SIG-M5 treated with dmso at 0.1 percent for 504 hours (cell line): ENCODE results near the gene SLC6A1.
A peak's percentile ranks its signal among the peaks of the same experiment; 100 is the strongest.

Experiments
- DNase-seq: peaks from one replicate; lab custom pipeline; 2025; ENCODE audit not compliant: unreplicated experiment; lab: John Stamatoyannopoulos, UW

The SLC6A1 gene

DNA sequence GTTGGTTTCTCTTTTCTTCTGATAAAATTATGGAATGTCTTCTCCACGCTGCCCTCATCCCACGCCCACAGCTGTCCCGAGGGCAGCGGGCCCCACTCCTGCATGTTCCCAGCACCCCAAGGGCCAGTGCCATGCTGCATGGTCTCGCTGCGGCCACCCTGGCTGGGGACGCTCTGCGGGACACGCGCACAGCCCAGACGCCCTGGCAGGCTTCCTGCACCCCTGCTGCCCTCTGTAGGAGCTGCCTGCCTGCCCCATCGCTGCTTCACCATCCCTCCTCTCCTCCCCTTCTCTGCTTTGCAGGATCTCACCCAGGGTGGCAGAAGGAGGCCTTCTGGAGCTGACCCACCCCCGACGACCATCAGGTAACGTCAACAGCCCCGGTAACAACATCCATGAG is 22.8 kb downstream of the SLC6A1 start:
- DNase-seq = no peak

DNA sequence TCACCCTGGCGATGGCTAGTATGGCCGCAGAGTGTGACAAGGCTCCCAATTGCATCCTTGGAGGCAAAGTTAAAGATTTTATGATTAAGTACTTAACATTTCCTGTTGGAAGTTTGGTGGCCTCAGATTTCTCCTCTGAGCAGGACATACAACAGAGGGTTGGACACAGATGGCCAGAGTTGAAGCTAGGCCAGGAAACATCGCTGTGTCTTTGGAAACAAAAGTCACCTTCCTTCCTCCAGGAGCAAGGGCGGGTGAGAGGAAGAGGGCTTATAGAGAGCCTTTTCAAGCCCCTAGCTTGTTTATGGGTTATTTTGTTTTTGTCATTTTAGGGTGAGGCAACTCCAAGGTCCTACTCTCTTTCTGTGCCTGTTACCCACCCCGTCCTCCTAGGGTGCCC is 24.2 kb downstream of the SLC6A1 start:
- DNase-seq = no peak

DNA sequence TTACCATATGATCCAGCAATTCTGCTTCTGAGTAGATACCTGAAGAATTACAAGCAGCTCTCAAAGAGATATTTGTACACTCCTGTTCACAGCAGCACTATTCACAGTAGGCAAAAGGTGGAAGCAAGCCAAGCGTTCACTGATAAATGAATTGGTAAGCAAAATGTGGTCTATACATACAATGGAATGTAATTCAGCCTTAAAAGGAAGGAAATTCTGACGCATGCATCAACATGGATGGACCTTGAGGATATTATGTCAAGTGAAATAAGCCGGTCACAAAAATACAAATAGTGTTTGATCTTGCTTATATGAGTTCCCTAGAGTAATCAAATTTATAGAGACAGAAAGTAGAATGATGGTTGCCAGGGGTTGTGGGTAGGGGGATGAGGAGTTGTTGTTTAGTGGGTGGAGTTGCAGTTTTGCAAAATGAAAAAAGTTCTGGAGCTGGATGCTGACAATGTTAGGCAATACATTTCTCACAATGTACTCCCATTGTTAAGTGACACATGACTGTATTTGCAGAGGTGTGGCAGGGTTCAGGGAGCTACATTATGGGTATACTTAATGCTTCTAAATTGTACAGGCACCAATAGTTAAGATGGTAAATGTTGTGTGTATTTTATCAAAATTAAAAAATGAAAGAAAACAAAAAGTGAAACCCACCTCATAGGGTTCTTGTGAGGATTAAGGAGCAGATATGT is 26.7 kb downstream of the SLC6A1 start:
- DNase-seq = no peak

DNA sequence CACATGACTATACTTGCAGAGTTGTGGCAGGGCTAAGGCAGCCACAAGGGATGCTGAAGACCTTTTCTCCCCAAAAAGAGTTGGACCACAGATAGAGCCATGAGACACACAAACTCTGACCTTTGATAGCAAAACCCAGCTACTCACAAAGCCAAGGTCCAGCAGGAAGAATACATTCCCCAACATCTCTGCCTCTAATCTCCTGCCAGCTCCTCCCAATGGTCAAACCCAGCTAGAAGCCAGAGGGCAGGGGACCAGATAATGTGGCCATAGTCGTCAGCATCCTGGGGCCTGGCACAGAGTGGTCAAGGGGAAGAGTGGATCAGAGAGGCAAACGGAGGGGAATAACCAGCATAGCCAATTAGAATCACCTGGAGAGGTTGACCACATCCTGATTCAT is 28.2 kb downstream of the SLC6A1 start:
- no peak for DNase-seq

DNA sequence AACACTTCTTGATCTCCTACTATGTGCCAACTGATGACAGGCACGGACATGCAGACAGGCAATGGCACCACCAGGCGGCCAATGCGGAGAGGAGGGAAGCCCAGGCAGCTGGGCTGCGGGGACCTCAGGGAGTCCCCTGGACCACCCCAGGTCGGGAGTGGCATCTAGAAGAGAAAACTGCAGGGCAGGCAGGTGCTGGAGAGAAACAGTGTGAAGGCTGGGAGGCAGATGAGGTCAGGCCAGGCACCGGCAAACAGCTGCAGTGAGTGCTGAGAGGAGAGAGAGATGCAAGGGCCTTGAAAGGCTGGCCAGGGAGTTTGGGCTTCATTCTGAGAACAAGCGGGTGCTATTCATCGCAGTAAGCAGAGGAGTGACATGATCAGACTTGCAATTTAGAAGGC is 29.1 kb downstream of the SLC6A1 start:
- no peak for DNase-seq

DNA sequence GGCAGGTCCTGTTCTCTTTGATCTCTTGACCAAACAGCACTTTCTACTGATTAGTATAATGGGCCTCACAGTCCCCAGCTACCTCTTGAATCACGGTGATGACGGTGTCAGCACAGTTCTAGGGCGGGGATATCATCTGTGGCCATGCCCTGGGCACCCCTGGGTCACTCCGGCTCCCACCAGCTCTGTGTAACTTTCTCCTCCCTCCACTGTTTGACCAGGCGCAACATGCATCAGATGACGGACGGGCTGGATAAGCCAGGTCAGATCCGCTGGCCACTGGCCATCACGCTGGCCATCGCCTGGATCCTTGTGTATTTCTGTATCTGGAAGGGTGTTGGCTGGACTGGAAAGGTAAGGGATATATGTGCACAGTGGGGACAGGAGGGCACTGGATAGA is 29.6 kb downstream of the SLC6A1 start:
- DNase-seq = no peak

DNA sequence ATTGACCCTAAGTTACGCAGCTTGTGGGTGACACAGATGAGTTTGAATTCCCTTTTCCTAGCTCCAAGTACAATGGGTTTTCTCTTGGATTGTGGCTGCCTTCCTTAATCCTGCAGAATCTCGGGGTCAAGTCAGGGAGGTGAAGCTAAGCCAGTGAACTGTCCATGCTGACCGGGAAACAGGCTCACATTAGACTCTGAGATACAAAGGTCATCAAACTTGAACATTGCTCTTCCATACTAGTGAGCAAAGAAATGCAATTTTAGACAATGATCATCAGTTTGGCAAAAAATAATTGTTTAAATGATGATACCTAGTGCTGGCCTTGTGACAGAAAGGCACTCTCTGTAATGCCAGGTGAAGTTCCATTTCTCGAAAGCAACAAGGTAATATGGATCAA is 31.6 kb downstream of the SLC6A1 start:
- no peak for DNase-seq

DNA sequence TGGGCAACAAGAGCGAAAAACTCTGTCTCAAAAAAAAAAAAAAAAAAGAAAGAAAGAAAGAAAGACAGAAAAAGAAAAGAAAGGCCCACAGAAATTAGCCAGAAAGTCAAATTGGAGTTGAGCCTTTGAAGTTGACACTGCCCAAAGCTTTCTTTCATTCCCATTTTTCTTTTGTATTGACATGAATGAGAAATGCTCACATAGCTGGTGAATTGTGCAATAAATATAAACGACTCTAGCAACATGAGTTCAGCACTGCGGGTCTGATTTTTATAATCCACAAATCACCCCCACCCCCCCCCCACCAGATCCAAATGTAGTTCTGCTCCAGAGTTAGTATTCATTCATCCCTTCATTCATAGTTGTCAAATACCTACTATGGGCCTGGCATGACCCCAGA is 37.4 kb downstream of the SLC6A1 start:
- DNase-seq = no peak

DNA sequence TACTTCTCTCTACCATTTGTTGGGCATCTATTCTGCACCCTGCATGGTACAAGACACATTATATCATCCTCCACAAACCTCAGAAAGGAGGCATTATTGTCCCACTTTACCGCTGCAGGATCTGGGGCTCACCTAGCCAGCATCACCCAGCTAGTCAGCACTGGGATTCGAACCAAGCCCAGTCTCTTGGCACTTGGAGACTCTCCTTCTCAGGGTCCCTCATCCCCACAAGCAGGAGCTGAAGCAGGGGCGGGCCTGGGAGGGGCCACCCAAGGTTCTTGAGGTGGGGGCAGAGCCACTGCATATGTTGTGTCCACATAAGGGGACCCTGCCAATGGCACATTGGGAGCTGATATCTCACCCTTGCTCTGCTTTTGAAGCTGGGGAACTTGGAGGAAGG is 41.3 kb downstream of the SLC6A1 start:
- DNase-seq = no peak

DNA sequence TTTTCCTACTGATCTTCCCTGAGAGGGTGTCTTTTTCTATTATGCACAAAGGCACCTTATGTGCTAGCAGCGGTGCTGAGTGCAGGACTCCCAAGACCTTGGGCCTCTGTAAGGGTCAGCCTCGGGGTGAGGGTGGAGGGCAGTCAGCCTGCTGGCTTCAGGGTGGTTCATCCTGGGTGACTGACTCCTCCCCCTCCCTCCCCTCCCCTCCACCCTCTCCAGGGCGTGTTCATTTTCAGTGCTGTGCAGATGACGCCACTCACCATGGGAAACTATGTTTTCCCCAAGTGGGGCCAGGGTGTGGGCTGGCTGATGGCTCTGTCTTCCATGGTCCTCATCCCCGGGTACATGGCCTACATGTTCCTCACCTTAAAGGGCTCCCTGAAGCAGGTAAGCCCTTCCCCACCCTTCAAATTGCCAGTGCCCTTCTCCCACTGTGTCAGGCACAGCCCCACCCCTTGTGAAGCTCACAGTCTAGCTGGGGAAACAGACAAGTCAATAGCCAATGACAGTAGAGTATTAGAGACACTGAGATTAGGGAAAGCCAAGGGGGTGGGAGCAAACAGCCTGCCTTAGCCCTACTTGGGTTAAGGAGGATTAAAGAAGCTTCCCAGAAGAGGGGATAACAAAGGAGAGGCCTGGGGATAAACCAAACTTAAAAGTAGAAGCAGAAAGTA is 41.9 kb downstream of the SLC6A1 start:
- no peak for DNase-seq

DNA sequence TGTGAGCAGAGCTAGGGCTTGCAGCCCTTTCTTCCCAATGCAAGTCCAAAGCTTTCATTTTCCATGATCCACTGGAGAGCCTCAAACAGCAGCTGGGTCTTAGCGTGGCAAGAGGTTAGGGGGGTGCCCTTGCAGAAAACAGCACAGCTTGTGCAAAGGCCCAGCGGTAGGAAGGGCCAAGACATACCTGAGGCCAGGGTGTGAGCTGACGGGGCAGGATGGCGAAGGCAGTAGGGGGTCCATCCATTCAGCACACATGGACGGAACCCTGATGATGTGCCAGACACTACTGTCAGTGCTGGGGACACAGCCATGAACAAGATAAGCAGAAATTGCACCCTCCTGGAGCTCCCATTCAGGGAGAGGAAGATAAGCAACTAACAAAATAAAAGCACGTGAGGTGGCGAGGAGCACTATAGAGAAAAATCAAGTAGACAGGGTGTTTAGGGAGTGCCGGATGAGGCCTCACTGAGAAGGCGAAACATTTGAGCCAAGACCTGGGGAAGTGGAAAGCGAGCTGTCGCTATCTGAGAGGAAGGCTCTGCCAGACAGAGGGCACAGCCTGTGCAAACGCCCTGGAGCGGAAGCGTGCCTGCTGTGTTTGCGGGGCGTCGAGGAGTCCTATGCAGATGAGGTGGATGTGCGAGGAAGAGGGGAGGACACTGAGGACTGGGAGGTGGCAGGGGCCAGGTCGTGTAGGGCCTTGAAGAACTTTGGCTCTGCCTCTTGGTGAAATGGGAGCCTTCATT is 43.4 kb downstream of the SLC6A1 start:
- DNase-seq = no peak

DNA sequence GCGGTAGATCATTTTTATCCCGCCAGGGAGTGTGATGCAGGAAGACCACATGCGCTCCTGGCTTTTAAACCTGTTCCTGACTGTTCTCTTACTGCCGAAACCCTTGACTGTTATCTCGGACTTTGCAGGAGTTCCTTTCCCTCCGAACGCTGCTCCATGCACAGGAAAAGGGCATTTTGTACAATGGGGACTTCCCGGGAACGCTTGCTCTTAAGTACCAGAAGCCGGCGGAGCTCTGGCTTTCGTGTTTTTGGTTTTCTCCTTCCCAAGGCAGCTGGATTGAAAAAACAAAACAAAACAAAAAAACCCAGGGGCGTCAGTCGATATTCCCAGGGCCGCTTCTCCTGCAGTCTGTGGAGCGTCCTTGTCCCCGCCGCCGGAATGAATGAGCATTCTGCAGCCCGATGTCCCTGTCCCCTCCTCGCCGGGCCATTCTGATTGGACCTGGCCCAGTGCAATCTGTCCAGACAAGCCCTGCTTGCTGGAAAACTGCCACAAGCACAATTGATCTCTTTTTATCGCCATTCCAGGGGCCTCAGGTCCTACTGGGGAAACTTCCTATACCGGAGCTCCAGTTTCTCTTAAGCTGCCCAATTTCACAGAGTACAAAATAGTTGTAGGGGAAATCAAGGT is 44.8 kb downstream of the SLC6A1 start:
- no peak for DNase-seq

DNA sequence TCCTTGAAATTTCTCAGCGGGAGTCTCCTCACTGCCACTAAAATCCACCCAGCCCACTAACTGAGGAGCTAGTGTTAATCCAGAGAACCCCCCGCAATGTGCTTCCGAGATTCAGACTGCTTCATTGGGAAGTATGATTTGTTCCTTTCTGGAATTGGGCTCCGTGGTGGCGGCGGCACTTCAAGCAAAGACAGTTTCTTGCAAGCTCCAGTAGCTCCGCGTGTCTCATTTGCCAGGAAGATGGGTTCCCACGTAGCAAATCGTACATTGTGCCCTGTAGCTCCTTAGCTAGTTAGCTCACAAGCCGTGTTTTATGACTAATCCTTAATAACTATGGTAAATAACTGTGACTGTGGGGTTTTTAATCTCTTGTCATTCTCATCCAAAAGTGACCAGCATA is 45.4 kb downstream of the SLC6A1 start:
- DNase-seq = no peak

DNA sequence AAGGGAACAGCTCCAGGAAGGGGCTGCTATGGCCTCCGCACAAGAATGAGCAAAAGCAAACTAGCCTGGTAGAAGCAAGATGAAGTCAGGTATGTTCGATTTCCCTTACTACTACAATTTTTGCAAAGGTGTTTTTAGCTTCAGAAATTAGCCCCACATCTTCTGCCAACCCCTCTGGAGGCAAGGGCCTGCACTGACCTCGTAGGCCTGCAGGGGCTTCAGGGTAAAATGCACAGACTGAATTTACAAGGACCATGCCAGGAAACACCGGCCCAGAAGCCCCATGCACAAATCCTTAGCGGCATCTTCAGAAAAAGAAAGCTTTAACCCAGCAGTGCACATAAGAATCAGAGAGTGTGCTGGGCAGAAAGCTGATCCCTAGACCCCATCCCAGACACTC is 53.0 kb downstream of the SLC6A1 start:
- no peak for DNase-seq

DNA sequence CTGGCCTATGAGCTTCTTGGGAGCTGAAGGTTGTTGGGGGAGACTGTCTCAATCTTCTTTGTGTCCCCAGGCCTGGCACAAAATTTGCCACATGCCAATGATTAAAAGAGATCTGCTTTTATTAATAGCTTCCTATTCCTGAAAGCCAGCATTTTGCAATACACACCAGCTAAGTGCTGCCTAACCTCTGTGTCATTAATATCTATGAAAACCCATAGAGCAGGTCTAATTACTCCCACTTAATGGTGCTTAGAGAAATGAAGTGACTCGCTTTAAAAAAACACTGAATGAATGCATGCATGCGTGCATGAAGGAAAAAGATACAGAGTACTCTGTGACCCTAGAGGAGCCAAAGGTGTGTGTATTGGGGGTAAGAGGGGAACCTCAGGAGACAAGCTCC is 55.0 kb downstream of the SLC6A1 start:
- DNase-seq = no peak

DNA sequence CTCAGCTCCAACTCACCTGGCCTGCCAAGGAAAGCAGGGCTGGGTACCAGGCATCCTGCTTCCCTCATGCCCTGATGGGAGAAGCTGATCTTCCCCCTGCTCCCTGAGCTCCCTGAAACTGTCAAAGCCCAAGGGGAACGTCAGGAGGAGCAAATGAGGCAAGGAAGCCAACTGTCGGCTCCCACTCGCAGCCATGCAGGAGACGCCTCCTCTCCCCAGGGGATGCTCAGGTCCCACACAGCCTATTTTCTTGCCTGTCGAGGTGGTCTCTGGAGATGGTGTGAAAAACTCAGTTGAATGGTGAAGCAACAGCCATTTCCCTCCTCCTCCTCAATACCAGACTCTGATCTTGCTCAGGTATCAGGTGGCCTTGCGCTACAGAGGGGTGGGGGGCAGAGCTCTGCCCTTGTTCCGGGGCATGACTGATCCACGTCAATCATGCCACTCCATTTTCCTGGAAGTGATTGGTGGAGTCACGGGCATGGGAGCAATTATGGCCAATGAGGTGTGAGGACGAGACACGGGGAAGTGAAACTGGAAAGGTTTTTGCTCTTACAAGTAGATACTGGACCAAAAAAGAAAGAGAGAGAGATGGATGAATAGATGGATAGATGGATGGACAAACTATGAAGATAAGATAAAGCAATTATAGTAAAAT is 58.2 kb downstream of the SLC6A1 start:
- peak; percentile 17 for DNase-seq

DNA sequence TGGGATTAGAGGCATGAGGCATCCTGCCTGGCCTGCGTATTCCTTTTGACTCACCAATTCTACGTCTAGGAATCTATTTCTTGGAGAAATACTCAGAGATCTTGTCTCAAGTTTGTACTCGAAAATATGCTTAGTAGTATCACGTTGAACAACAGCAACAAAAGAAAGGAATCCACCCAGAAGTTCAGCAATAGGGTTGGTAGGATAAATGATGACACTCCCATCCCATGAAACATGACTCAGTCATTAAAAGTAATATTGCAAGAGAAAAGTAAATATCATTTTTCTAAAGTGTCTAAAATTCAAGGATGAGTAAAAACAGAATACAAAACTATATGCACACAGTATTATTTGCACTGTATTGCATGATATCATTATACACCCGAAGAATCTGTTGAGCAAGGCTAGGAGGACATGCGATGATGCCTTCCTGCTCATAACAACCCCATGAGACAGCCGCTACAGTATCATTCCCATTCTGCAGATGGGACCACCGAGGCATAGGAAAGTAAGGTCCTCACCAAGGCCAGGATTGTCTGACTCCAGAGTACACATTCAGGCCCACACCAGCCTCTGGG is 61.5 kb downstream of the SLC6A1 start:
- DNase-seq = no peak

DNA sequence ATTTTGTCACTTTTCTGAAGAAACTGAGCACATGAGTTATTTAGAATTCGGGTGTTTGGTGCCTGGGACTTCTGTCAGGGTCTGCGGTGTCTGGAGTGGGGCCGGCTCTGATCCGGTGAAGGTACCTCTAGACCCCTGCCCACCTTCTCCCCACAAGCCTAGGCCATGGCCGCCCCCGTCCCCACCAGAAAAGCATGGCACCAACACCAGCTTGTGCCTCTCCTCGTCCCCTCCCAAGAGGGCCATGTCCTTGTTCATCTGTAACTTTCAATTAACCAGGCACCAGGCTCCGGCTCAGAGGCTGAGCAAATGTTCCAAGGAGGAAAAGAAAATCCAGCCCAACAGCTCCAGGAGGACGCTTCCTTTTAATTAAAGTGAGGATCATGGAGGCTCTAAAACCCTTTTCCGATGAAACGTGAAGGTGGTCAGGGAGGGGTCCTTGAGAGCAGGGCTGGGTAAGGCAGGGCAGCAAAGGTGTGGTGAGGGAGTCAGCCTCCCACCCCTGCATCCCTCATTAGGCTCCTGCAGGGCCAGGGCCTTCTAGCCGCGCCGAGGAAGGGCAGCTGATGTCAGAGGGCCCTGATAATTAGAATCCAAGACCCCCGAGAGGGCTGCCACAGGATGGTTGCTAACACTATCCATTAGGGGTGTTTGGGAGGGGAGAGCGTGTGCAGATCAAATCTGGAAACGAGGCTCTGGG is 62.3 kb downstream of the SLC6A1 start:
- no peak for DNase-seq

DNA sequence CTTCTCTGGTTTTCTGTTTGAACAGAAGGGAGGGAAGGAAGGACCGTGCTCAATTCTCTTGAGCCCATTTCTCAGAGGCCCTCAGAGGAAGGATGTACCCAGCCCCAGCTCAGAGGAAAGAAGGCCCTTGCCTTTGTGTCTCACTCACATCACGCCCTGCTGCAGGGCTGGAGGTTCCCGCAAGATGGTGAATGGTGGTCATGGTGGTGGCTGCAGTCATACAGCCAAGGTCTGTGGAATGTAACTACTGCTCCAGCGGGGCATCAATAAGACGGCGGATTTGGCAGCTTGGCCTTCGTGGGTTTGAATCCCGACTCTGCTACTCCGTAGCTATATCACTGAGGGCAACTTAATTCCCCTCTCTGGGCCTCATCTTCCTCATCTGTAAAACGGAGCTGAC is 62.9 kb downstream of the SLC6A1 start:
- no peak for DNase-seq

DNA sequence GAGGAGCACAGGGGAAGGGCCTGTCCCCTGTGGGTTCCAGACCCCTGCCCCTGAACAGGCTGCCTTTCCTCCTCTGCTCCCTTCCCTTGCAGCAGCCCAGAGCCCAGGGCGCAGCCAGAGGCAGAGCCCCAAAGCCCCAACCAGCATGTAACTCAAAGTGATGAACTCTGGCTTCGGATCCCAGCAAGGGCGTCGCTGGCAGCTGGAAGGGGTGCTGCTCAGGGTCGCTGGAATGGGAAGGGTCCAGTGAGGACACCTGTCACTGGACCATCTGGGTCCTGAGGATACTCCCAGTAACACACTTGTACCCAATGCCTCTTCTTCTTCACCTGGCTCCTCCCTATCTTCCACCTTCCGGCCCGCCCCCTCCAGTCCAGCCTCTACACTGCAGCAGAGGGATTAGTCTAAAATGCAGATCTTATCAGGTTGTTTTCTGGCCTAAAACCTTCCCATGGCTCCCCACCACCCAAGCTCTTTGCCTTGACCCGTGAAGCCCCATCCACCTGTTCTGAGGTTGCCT is 64.0 kb downstream of the SLC6A1 start:
- no peak for DNase-seq
